GM19239 (cell line): ENCODE data around the gene CCDC186.
A peak's percentile ranks its signal among the peaks of the same experiment; 100 is the strongest.

Source experiments
- DNase-seq: peaks from one replicate; pipeline ENCODE4 v3.0.0; 2011; ENCODE audit warnings: low spot score; ENCODE audit not compliant: insufficient read length
- FAIRE-seq: peaks from 2 replicates; lab custom pipeline; 2011; peaks lifted over from hg19 to GRCh38; lab: Jason Lieb, UNC

Gene CCDC186

DNA sequence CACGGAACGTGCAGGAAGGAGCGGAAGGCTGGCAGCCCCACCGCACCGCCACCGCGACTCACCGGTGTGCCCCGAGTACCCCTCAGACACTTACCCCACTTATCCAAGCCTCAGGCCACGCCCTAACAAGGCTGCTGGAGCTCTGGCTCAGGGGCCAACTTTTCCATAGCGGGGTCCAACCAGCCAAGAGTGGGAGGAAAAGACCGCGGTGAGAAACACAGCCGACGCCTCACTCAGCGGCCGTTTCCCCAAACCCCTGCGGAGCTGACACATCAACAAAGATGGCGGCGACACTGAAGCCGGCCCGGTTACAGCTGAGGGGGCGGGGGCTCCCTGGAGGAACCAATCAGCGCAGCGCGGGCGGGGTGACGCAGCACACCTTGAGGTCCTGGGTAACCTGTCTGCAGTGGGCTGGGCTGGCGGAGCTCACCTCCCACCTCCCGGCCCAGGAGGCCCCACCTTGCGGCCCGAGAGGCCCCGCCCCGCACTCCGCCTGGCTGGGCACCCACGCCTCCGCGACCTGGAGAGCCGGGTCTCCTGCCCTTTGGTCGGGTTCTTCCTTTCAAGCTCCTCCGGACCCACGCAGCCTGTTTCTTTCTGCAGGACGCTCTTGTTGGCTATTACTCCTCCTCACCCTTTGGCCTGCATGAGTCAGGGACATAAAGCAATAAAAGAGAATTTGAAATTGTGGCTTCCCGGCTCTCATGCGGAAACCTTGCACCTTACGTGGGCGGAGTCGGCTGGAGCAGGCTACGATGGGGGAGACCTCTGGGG, at the start of gene CCDC186:
CCDC186 (minus strand) TSS at position 283 of the 774 bp plus-strand sequence. CDS start 10,935 bp downstream, outside the sequence.
- FAIRE-seq, result peak; percentile 97
- peak; percentile 88 for DNase-seq

DNA sequence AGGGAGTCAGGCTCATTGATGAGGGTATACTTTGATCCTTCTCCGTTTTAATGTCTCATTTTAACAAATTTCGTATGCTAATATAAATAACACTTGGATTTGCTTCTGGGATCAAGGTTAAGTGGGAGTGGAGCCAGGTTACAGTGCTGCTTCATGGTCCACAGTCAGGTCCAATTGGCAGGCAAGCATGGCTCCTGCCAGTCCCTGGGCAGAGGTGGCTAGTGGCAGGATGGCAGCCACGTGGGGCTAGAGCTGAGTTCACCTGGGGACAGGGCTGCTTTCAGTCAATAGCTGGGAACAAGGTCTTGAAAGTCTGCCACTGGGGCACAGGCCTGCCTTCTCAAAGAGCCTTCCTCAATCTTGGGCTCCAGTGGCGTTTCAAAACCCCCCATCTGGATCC, 49.1 kb upstream of the CCDC186 start:
- DNase-seq (no peak), FAIRE-seq (no peak)

DNA sequence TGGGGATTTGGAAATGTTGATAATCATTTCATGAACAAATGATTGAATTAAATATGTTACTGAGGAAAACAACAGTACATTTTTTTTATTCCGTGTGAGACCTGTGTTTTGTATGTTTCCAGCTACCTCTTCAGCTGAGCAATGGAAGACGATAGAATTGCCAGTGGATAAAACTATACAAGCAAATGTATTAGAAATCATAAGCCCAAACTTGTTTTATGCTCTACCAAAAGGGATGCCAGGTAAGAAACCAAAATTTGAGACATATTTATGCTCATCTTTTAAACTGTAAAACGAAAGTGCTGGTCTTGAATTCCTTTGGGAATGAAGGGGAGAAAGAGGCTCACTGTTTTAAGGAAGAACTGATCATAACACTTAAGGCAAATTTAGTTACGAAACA, 47.2 kb upstream of the CCDC186 start:
- no peak for DNase-seq
- no peak for FAIRE-seq

DNA sequence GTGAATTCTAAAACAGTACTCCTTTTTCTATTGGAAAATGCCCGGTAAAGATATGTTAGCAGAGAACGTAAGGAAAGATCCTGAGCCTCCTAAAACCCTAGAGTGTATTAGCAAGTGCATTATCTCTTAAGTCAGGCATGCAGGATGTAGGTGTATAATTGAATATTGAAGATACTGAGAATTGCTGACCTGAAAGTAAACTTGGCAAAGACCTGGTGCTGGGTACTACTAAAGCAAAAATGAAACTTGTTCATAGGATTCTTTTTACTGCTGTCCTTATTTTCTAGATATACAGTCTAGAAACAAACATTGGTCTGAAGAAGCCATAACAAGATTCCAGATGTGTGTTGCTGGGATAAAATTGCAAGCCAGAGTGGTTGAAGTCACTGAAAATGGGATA, 46.3 kb upstream of the CCDC186 start:
- FAIRE-seq (no peak), DNase-seq (no peak)

GRCh38 chr10:114215033-114215432, 41.0 kb upstream of the CCDC186 start:
- DNase-seq (no peak), FAIRE-seq (no peak)

DNA sequence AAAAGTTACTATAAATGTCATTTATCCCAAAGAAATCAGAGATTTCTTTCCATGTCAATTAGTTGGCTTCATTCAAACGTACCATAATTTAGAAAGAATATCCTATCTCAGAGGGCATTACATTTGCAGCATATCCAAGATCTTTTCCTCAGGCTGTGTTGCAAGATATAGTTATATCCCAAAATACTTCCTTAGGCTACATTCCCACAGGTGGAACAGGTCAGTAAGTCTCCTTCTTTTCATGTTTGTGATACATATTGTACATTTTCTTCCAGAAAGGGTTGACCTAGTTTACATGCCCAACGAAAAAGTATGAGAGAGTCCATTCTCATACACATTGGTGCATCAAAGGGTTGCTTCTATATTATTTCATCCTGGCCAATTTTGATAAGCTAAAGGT, 38.1 kb upstream of the CCDC186 start:
- DNase-seq (no peak), FAIRE-seq (no peak)

DNA sequence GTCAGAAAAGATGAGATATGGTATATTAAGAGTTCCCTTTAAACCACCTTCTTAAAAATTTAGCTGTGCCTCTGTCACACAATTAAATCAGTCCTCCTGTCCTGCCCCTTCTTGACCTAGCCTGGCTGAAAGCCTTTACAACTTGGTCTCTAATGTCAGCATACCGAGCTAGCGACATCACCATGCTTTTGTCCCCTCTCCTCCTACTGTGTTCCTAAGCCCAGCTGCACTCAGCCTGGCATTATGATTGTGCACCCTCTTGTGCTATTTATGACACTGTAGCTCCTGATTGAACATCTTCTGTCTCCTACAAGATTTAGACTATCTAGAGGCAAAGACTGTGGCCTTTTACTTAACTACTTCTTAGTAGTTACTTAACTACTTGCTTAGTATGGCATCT, 34.3 kb upstream of the CCDC186 start:
- FAIRE-seq (no peak), DNase-seq (no peak)

- no peak for DNase-seq
- no peak for FAIRE-seq
Measured at GRCh38 chr10:114207349-114207748, 33.3 kb upstream of the CCDC186 start.

GRCh38 chr10:114206902-114207301, 32.9 kb upstream of the CCDC186 start:
- FAIRE-seq, result no peak
- no peak for DNase-seq

GRCh38 chr10:114202812-114203211, 28.8 kb upstream of the CCDC186 start:
- DNase-seq (no peak), FAIRE-seq (no peak)

- DNase-seq, result no peak
- no peak for FAIRE-seq
Measured at GRCh38 chr10:114199239-114199638, 25.2 kb upstream of the CCDC186 start.

- FAIRE-seq (no peak), DNase-seq (no peak)
Measured at GRCh38 chr10:114195079-114195478, 21.1 kb upstream of the CCDC186 start.

GRCh38 chr10:114189700-114190099, 15.7 kb upstream of the CCDC186 start:
- FAIRE-seq (no peak), DNase-seq (no peak)

- DNase-seq (no peak), FAIRE-seq (no peak)
Measured at GRCh38 chr10:114188900-114189299, 14.9 kb upstream of the CCDC186 start.

- DNase-seq (no peak), FAIRE-seq (no peak)
Measured at GRCh38 chr10:114188001-114188400, 14.0 kb upstream of the CCDC186 start.

GRCh38 chr10:114184276-114184675, 10.3 kb upstream of the CCDC186 start:
- FAIRE-seq, result no peak

DNA sequence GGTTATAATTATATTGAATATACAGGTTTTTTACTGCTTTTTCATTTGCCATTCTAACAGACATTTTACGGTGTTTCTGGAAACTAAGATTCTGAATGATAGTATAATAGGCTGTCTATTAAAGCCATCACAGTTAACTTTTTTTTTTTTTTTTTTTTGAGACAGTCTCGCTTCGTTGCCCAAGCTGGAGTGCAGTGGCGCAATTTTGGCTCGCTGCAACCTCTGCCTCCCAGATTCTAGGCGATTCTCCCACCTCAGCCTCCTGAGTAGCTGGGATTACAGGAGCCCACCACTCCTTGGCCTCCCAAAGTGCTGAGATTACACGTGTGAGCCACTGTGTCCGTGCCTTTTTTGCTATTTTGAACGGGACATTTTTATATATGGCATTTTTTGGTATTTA, 9.6 kb upstream of the CCDC186 start:
- FAIRE-seq (no peak), DNase-seq (no peak)

More at GRCh38 chr10:114184276-114184675, 10.3 kb upstream of the CCDC186 start:
- no peak for DNase-seq

- no peak for FAIRE-seq
- DNase-seq, result no peak
Measured at GRCh38 chr10:114181971-114182370, 8.0 kb upstream of the CCDC186 start.

DNA sequence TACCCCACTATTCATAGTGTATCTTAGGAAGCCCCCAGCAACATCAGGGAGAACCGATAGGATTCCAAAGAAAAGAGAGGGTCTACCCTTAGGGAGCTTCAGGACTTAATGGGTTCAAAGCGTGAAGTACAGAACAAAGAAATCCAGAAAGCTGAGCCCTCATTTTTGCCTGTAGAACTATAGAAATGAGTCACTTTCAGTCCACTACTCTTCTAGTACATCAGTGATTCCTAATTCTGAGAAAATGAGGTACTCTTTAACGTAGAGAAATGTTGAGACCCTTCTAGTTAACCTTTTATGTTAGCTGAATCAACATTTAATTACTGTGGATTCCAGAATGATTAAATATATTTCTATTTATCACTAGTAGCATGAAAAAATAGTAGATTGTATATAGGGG, 6.9 kb upstream of the CCDC186 start:
- no peak for FAIRE-seq
- no peak for DNase-seq

DNA sequence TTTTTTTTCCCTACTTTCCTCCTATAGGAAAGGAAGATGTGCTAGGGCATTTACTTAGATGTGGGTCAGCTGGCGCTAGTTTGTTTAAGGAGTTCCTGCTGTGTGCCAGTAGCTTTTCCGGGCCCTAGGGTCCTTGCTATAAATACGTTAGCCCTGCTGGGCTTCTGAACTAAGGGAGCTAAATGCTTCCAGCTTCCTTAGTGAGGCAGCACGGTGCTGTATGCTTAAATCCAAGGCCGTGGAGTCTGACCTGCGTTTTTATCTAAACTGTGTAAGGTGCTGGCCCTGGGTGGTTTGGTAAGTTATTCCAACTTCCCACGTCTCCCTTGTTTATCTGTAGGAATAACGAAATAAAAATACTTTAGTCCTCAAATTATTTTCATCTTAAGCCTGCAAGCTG, 5.7 kb upstream of the CCDC186 start:
- FAIRE-seq (no peak), DNase-seq (no peak)

DNA sequence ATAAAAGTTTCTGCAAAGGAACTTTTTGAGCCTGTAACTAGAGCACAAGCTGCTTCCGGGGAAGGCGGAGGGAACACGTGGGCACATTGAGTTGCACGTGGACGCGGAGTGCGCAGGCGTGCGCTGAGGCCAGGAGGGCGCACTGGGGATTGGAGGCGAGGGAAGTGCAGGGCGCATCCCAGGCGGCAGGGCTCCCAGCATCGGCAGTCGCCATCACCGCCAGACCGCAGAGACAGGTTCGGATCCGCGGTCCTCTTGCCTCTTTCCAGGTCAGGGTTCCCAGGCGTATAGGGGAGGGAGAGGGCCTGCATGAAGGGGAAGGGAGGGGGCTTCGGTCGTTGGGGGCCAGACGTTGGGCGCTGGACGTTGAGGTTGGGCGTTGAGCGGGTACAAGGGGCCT, 5.1 kb upstream of the CCDC186 start, which contains the start of gene TDRD1:
TDRD1 (plus strand) TSS at position 206 of the 400 bp plus-strand sequence. CDS start 8,479 bp downstream, outside the sequence.
- no peak for FAIRE-seq
- DNase-seq, result no peak

DNA sequence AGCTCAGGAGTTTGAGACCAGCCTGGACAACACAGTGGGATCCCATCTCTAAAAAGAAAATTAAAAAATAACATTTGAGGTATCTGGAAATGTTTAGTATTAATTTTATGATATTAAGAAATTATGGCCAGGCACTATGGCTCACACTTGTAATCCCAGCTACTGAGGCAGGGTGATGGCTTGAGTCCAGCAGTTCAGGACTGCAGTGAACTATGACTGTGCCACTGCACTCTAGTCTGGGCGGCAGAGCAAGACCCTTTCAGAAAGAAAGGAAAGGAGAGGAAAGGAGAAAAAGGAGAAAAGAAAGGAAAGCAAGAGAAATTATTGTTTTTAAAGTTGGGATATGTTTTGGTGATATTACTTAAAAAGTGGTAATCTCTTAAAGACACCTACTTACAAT, 2.5 kb upstream of the CCDC186 start:
- FAIRE-seq (no peak), DNase-seq (no peak)
